ENCODE measurements around the gene CFAP77. TPM values are rescaled to one million over a fixed set of nuclear protein-coding genes. Genes with fewer than 3 reads are reported as not detected.

The CFAP77 gene
- total RNA-seq, 2 donors from 2014 or later, result not detected

- Histone ChIP-seq H3K36me3 (peaks cover 68% of the 10 kb centered on the region), H3K4me3 (no peak overlapping the region), H3K9me3 (no peaks in the 10 kb centered on the region), H3K27ac (no peak overlapping the region), H3K4me1 (ENCODE audit: control insufficient read depth in 1 of 2, low read depth in 2 of 2) (no peaks in the 10 kb centered on the region), H3K27me3 (replicated peaks; ENCODE audit: insufficient read depth) (no peaks in the 10 kb centered on the region)
- no peak for TF ChIP-seq CTCF (IDR thresholded peaks at IDR 0.05)
- DNase-seq (ENCODE audit: low spot score), result no peak
- no peak for ATAC-seq (ENCODE audit: insufficient number of reproducible peaks, low FRiP score, low read depth)
Measured at GRCh38 chr9:132395560-132395959, 14.5 kb upstream of the CFAP77 start.

GRCh38 chr9:132401824-132402223 lies 8.2 kb upstream of the CFAP77 start:
- TF ChIP-seq CTCF (IDR thresholded peaks at IDR 0.05), result no peak
- Histone ChIP-seq H3K36me3 (peaks cover 30% of the 10 kb centered on the region), H3K4me3 (no peak overlapping the region)

GRCh38 chr9:132404228-132404881 lies 5.7 kb upstream of the CFAP77 start:
- peaks cover 13% of the 10 kb centered on the region for H3K36me3 ChIP-seq
- no peak overlapping the region for H3K4me3 ChIP-seq
- peaks cover 7 to 17% of the 10 kb centered on the region in 2 donors for H3K4me1 ChIP-seq (ENCODE audit: control insufficient read depth in 1 of 2, low read depth in 2 of 2)
- TF ChIP-seq CTCF (IDR thresholded peaks at IDR 0.05), result no peak
- H3K27me3 ChIP-seq (replicated peaks; ENCODE audit: insufficient read depth), result no peaks in the 10 kb centered on the region
- no peaks in the 10 kb centered on the region for H3K9me3 ChIP-seq
- ATAC-seq (ENCODE audit: insufficient number of reproducible peaks, low FRiP score, low read depth) (no peak), DNase-seq (ENCODE audit: low spot score) (no peak)
- no peak overlapping the region for H3K27ac ChIP-seq

More at GRCh38 chr9:132401824-132402223, 8.2 kb upstream of the CFAP77 start:
- Histone ChIP-seq H3K27me3 (replicated peaks; ENCODE audit: insufficient read depth) (no peaks in the 10 kb centered on the region), H3K27ac (no peak overlapping the region), H3K4me1 (ENCODE audit: control insufficient read depth in 1 of 2, low read depth in 2 of 2) (peaks cover 7 to 12% of the 10 kb centered on the region in 2 donors), H3K9me3 (no peaks in the 10 kb centered on the region)
- ATAC-seq (ENCODE audit: insufficient number of reproducible peaks, low FRiP score, low read depth), result no peak
- no peak for DNase-seq (ENCODE audit: low spot score)

GRCh38 chr9:132406554-132407122 lies 3.4 kb upstream of the CFAP77 start, which contains the start of gene TTF1:
Gene TTF1, minus strand, starts transcription at chr9:132406840. Its CDS starts 4,019 bp downstream, at chr9:132402821.
- Histone ChIP-seq H3K4me3 (peak within 1 kb of the TSS; percentile 95), H3K4me1 (ENCODE audit: control insufficient read depth in 1 of 2, low read depth in 2 of 2) (peaks cover 18 to 34% of the 10 kb centered on the region in 2 donors), H3K36me3 (peaks cover 4% of the 10 kb centered on the region), H3K27me3 (replicated peaks; ENCODE audit: insufficient read depth) (no peaks in the 10 kb centered on the region), H3K9me3 (no peaks in the 10 kb centered on the region), H3K27ac (no peak within 1 kb of the TSS)
- DNase-seq (ENCODE audit: low spot score) (peak; percentile 62), ATAC-seq (ENCODE audit: insufficient number of reproducible peaks, low FRiP score, low read depth) (peak; percentile 40)
- TF ChIP-seq CTCF (IDR thresholded peaks at IDR 0.05), result no peak

GRCh38 chr9:132407196-132407595 lies 2.8 kb upstream of the CFAP77 start:
- peak overlapping the region; percentile 95 for H3K4me3 ChIP-seq
- no peak for ATAC-seq (ENCODE audit: insufficient number of reproducible peaks, low FRiP score, low read depth)
- no peak for TF ChIP-seq CTCF (IDR thresholded peaks at IDR 0.05)
- H3K36me3 ChIP-seq, result peaks cover 2% of the 10 kb centered on the region
- no peaks in the 10 kb centered on the region for H3K9me3 ChIP-seq
- no peak for DNase-seq (ENCODE audit: low spot score)
- no peaks in the 10 kb centered on the region for H3K27me3 ChIP-seq (replicated peaks; ENCODE audit: insufficient read depth)
- H3K4me1 ChIP-seq (ENCODE audit: control insufficient read depth in 1 of 2, low read depth in 2 of 2), result peaks cover 18 to 34% of the 10 kb centered on the region in 2 donors
- no peak overlapping the region for H3K27ac ChIP-seq

Measured in thoracic aorta (tissue), 2 donors.